HL-60 (cell line): ENCODE data around the gene GLIS1.

Experiments used
- DNase-seq, 2 experiments: peaks; one replicate each; pipeline ENCODE4 v3.0.0-alpha.2; 2010 to 2020; ENCODE audit warnings: low read depth in 1 of 2, low spot score in 1 of 2
- H3K27ac ChIP-seq: fragments of 250-450 bp; sonication (Bioruptor Pico); replicated peaks from 2 replicates; pipeline ENCODE4 v1.5.1; 2020; ENCODE audit warnings: mild to moderate bottlenecking, moderate library complexity
- H3K27me3 ChIP-seq: fragments of 250-450 bp; sonication (Bioruptor Pico); 2 replicates; pipeline ENCODE4 v1.5.1; 2021; ENCODE audit warnings: mild to moderate bottlenecking, moderate library complexity; ENCODE audit not compliant: insufficient read depth, poor library complexity, severe bottlenecking
- H3K4me3 ChIP-seq: replicated peaks from 2 replicates; pipeline ENCODE4 v1.5.1; 2011; ENCODE audit warnings: mild to moderate bottlenecking, control low read depth, low read length; ENCODE audit not compliant: insufficient read depth
- CTCF ChIP-seq: IDR thresholded peaks from one replicate; pipeline ENCODE4 v1.5.1; 2011; ENCODE audit warnings: low read length, control low read depth, inconsistent platforms; ENCODE audit not compliant: insufficient read depth
- GABPA ChIP-seq: IDR thresholded peaks from 2 replicates; pipeline ENCODE4 v1.6.1; 2012; ENCODE audit warnings: low read depth
- POLR2AphosphoS5 ChIP-seq: IDR thresholded peaks from 2 replicates; pipeline ENCODE4 v1.6.1; 2012; ENCODE audit warnings: low read depth
- SPI1 ChIP-seq: IDR thresholded peaks from 2 replicates; pipeline ENCODE4 v1.6.1; 2012; ENCODE audit warnings: low read depth, mild to moderate bottlenecking, borderline replicate concordance
- TF ChIP-seq, protein P1 (sequence below): IDR thresholded peaks from 2 replicates; pipeline ENCODE4 v1.6.1; 2012; ENCODE audit warnings: low read depth; ENCODE audit not compliant: insufficient replicate concordance

The GLIS1 gene

DNA sequence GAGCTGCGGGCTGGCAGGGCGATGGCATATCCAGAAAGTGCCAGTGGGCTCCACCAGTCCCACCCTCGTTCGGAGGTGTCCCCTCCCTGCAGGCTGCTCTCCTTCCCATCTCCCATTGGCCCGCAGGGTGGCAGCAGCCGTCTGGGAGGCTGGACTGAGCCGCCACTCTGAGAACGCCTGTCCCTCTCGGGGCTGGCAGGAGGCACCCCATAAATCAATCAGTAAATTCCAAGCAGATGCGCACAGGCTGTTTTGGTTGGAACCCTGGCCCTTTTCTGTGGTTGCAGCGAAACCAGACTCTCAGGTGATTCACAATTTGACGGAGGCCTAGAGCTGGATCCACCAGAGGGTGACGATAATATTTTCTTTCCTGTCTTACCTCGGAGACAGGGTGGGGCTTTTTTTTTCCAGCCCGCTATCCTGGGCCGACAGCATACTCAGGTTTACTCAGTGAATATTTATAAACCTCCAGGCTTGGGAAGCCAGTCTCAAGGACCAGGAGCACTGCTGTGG is 99.7 kb downstream of the GLIS1 start:
- no peak for TF ChIP-seq POLR2AphosphoS5
- TF ChIP-seq CTCF, result no peak
- no peak for TF ChIP-seq SPI1
- TF ChIP-seq GABPA, result no peak
- TF ChIP-seq, protein P1, sequence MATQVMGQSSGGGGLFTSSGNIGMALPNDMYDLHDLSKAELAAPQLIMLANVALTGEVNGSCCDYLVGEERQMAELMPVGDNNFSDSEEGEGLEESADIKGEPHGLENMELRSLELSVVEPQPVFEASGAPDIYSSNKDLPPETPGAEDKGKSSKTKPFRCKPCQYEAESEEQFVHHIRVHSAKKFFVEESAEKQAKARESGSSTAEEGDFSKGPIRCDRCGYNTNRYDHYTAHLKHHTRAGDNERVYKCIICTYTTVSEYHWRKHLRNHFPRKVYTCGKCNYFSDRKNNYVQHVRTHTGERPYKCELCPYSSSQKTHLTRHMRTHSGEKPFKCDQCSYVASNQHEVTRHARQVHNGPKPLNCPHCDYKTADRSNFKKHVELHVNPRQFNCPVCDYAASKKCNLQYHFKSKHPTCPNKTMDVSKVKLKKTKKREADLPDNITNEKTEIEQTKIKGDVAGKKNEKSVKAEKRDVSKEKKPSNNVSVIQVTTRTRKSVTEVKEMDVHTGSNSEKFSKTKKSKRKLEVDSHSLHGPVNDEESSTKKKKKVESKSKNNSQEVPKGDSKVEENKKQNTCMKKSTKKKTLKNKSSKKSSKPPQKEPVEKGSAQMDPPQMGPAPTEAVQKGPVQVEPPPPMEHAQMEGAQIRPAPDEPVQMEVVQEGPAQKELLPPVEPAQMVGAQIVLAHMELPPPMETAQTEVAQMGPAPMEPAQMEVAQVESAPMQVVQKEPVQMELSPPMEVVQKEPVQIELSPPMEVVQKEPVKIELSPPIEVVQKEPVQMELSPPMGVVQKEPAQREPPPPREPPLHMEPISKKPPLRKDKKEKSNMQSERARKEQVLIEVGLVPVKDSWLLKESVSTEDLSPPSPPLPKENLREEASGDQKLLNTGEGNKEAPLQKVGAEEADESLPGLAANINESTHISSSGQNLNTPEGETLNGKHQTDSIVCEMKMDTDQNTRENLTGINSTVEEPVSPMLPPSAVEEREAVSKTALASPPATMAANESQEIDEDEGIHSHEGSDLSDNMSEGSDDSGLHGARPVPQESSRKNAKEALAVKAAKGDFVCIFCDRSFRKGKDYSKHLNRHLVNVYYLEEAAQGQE, result no peak
- no peak for DNase-seq
- Histone ChIP-seq H3K27me3 (peaks cover 2% of the 10 kb centered on the region), H3K4me3 (no peak overlapping the region), H3K27ac (no peak overlapping the region)

DNA sequence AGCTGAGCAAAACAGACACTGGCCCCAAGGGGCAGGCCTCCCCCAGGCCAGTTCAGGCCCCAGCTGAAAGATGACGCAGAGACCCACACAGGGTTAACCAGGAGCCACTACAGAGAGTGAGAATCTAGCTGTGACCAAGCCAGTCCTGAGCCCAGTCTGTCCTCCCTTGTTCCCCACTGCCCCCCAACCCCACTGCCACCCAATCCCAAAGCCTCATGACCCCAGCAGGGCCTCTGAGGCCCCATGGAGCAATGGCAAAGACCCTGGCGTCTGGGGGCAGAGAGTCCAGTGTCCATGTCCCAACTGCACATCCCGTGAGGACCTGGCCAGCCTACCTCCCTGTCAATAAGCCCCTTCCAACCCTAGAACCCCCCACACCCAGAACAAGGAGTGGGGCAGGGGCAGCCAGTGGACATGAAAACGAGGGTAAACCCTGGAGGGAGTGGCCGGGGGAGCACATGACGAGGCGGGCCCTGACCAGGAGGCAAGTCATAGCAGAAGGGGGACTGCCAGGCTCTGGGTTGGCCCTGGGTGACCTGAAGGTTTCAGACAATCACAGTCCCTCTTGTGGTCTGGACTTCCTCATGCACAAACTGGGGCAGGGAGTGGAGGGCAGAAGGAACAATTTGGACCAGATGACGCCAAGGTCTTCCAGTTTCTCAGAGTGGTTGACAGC is 100.5 kb downstream of the GLIS1 start:
- no peak overlapping the region for H3K27ac ChIP-seq
- DNase-seq, result no peak
- peaks cover 2% of the 10 kb centered on the region for H3K27me3 ChIP-seq
- TF ChIP-seq POLR2AphosphoS5 (no peak), GABPA (no peak)
- H3K4me3 ChIP-seq, result no peak overlapping the region

DNA sequence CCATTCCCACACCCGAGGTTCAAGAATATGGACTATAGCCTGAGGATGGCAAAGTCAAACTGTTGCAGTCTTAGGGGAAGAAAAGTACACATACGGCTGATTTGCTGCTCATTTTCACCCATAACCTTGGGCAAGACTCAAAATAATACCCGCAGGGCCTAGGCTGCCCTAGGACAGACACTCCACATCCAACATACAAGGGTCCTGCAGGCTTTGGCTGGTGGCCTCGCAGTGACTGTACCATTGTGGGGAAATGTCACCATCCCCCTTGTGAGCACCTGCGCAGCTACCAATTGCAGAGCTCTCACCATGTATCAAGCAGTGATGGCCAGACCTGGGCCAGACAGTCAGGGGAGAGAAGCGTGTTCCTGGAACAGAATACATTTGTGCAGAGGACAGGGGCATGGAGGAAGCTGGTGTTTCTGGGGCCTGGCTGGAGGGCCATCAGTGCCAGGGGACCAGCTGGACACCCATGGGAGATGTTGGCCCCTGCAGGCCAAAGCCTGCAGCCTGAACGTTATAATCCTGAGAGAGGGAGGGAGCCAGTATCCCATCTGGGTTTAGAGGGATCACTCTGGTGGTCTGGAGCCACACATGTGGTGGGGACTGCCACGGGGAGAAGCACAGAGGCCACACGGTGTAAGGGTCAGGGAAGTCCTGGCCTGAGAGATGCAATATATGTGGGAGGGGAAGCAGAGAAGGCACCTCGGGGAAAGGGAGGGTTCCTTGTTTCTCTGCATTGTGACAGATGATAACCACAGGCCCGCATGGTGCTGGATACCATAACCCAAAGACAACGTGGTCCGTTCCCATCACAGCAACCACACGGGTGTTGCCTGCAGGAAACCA is 101.2 kb downstream of the GLIS1 start:
- Histone ChIP-seq H3K27ac (no peak overlapping the region), H3K4me3 (no peak overlapping the region), H3K27me3 (peaks cover 2% of the 10 kb centered on the region)
- peak; percentile 1 to 23 for DNase-seq
- TF ChIP-seq SPI1, result no peak
- 0 out of 2 replicates have a peak, but pooled peaks have one; percentile 33 for TF ChIP-seq POLR2AphosphoS5
- TF ChIP-seq CTCF, result no peak
- TF ChIP-seq, protein P1, result no peak

DNA sequence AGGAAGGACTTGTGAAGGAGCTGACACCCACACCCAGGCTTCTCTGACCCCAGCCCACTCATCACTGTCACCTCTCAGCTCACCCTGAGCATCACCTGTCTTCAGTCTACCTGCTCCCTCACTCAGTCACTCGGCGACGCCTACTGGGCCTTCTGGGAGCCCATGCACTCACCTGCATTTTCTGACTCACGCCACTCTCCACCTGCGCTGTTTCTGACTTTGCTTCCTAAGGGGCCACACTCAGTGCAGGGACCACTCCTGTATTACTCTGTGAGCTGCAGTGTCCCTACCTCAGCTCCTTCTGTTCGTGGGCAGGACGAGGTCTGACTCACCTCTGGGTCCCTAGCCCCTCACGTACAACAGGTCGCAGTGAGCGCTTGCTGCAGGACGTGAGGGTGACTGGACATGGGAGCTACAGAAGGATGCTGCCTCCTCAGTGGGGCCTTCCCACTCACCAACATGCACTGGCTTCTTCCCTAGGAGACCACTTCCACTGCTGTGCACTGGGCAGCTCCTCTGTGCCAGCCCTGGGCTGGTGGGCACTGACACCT is 102.3 kb downstream of the GLIS1 start:
- Histone ChIP-seq H3K27ac (no peak overlapping the region), H3K27me3 (peaks cover 2% of the 10 kb centered on the region), H3K4me3 (no peak overlapping the region)
- DNase-seq, result no peak
- TF ChIP-seq POLR2AphosphoS5, result no peak
- no peak for TF ChIP-seq GABPA
- TF ChIP-seq, protein P1, result no peak
- no peak for TF ChIP-seq SPI1
- no peak for TF ChIP-seq CTCF
